ENCODE data around the gene SCGB3A1.

DNA sequence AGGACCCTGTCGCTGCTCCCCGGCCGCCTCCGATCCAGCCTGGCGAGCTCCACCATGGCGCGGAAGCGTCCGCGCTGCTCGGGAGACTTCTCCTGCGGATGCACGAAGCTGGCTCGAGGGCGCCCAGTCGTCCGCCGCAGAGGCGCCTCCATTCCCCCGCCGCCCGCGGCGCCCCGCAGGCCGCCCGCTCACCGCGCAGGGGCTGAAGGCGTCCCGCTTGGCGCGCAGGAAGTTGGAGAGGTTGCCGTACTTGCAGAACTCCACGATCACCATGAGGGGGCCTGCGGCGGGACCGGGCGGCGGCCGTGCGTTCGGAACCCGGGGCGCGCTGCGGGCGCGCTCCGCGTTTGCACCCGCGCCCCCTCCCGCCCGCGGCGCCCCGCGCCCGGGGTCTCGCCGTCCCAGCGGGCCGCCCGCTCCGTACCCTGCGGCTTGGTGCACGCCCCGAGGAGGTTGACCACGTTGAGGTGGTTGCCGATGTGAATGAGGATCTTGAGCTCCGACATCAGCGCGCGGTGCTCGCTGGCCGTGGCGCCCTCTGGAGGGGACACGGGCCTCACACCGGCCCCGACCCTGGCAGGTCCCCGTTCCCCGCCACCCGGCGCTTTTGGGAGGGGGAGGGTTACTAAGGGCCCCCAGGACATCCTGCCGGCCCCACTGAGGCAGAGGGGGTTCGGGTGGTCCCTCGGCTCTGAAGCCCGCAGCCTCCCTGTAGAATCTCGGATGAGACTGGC, 27.7 kb upstream of the SCGB3A1 start:
- no peak for TF ChIP-seq SIN3A (IDR thresholded peaks at IDR 0.05; ENCODE audit: borderline replicate concordance, insufficient read depth, low read length)
- TF ChIP-seq TAF1 (IDR thresholded peaks at IDR 0.05; ENCODE audit: borderline replicate concordance, insufficient read depth, low read length): no peak
- no peak for TF ChIP-seq POLR2AphosphoS5 (IDR thresholded peaks at IDR 0.05; ENCODE audit: low read depth, low read length)
- TF ChIP-seq REST (IDR thresholded peaks at IDR 0.05; ENCODE audit: insufficient read depth in 1 of 2, low read depth in 2 of 2, low read length in 2 of 2): no peak
- no peak for TF ChIP-seq FOXP2 (optimal IDR thresholded peaks at IDR 0.05; ENCODE audit: borderline replicate concordance, extremely low read depth, extremely low read length, insufficient read depth)

Measured in PFSK-1 (cell line).